Chondrocyte (in vitro differentiated cells): Measurements from ENCODE around the gene MRPS24. TPM values are rescaled to one million over a fixed set of nuclear protein-coding genes. Genes with fewer than 3 reads are reported as not detected.

Experiments used
- DNase-seq: peaks from one replicate; pipeline ENCODE4 v3.0.0; 2021; ENCODE audit warnings: mixed read lengths, low spot score
- H3K27ac Mint-ChIP-seq: one replicate; pipeline ENCODE4 v1.8.0; 2021; ENCODE audit warnings: mild to moderate bottlenecking, moderate library complexity, mixed read lengths; ENCODE audit not compliant: unreplicated experiment
- H3K27me3 Mint-ChIP-seq: 2 replicates; pipeline ENCODE4 v1.8.0; 2021; ENCODE audit warnings: low read depth, mixed read lengths
- H3K36me3 Mint-ChIP-seq: 2 replicates; pipeline ENCODE4 v1.8.0; 2021; ENCODE audit warnings: low read depth, mixed read lengths
- H3K4me1 Mint-ChIP-seq: 2 replicates; pipeline ENCODE4 v1.8.0; 2021; ENCODE audit warnings: low read depth, mild to moderate bottlenecking, mixed read lengths
- H3K4me3 Mint-ChIP-seq: one replicate; pipeline ENCODE4 v1.8.0; 2021; ENCODE audit warnings: mild to moderate bottlenecking, moderate library complexity, mixed read lengths; ENCODE audit not compliant: unreplicated experiment
- H3K9me3 Mint-ChIP-seq: 2 replicates; pipeline ENCODE4 v1.8.0; 2021; ENCODE audit warnings: low read depth, mixed read lengths
- CTCF ChIP-seq: fragments of 200-600 bp; sonication (generic); IDR thresholded peaks from 2 replicates; pipeline ENCODE4 v1.5.0; 2021; ENCODE audit warnings: antibody characterized with exemption, mild to moderate bottlenecking, moderate library complexity
- total RNA-seq: library from RNA; stranded (reverse); gene quantifications from 3 replicates; pipeline ENCODE4 v1.2.1, GENCODE V29; 2021

The MRPS24 gene
- total RNA-seq, 1 donor from 2014 or later: 70.2 TPM

DNA sequence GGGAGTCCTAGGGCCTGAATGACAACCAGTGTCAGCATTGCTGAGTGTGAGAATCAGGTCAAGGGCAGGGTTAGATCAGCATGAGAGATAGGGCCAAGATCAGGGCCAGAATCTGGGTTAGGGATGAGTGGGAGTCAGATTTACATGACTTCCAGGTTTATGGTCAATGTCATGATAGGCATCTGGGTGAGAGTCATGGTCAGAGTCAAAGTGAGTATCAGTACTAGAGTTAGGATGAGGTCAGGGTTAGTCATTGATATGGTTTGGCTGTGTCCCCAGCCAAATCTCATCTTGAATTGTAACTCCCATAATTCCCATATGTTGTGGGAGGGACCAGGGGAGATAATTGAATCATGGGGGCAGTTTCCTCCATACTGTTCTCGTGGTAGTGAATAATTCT, 12.3 kb downstream of the MRPS24 start:
- no peak for DNase-seq
- no peak overlapping the region for H3K4me3 Mint-ChIP-seq
- no peak for TF ChIP-seq CTCF
- no peaks in the 10 kb centered on the region for H3K4me1 Mint-ChIP-seq
- no peak overlapping the region for H3K27ac Mint-ChIP-seq
- H3K27me3 Mint-ChIP-seq: no peaks in the 10 kb centered on the region
- no peaks in the 10 kb centered on the region for H3K9me3 Mint-ChIP-seq
- H3K36me3 Mint-ChIP-seq: no peaks in the 10 kb centered on the region

DNA sequence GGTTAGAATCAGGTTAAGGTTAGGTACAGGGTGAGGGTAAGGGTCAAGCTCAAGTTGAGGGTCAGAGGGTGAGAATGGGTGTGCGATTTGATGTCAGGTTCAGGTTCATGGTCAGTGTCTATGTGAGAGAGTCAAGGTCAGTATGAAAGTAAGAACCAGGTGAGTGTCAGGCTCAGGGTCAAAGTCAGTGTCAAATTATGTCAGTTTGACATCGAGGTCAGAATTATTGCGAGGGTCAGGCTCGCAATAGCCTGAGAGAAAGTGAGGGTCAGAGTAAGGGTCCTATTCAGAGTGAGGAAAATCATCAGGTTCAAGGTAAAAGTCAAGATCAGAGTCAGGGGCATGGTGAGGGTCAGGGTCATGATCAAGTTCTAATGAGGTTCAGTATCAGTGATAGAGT, 13.0 kb downstream of the MRPS24 start:
- H3K36me3 Mint-ChIP-seq: no peaks in the 10 kb centered on the region
- no peak for DNase-seq
- H3K27ac Mint-ChIP-seq: no peak overlapping the region
- TF ChIP-seq CTCF: no peak
- H3K9me3 Mint-ChIP-seq: no peaks in the 10 kb centered on the region
- no peaks in the 10 kb centered on the region for H3K4me1 Mint-ChIP-seq
- no peaks in the 10 kb centered on the region for H3K27me3 Mint-ChIP-seq
- no peak overlapping the region for H3K4me3 Mint-ChIP-seq

DNA sequence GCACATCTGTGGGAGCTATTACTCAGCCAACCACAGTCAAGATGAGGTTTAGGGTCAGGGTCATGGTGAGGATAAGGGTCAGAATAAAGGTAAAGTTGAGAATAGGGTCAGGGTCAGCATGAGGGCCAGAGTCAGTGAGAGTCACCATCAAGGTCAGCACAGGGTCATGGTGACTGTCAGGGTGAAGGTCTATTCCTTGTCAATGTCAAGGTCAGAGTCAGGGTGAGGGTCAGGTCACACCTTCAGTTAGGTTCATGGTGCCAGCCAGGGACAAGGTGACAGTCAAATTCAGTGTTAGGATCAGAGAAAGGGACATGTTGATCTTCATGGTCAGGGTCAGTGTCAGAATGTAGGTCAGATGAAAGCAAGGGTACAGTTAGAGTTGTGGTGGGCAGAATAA, 14.1 kb downstream of the MRPS24 start:
- H3K9me3 Mint-ChIP-seq: no peaks in the 10 kb centered on the region

DNA sequence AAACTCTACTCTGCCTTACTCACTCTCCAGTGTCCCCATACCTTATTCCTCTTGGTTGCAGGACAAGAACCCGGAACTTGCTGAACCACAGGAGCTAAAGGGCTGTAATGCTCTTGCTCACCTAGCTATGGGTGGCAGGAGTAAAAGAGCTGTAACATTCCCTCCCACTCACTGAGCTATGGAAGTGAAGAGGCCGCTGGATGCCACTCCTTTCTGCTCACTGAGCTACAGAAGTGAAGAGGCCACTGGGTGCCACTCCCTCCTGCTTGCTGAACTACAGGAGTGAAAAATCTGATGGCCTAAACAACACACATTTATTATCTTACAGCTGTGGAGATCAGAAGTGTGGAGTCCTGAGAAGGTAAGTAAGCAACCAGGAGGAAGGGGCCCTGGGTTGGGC, 17.5 kb downstream of the MRPS24 start:
- Mint-ChIP-seq H3K36me3 (no peaks in the 10 kb centered on the region), H3K27me3 (peaks cover 2% of the 10 kb centered on the region), H3K4me3 (no peak overlapping the region), H3K27ac (no peak overlapping the region), H3K4me1 (no peaks in the 10 kb centered on the region), H3K9me3 (no peaks in the 10 kb centered on the region)
- DNase-seq: no peak
- TF ChIP-seq CTCF: no peak

More for the DNA sequence above, 14.1 kb downstream of the MRPS24 start:
- H3K4me1 Mint-ChIP-seq: no peaks in the 10 kb centered on the region
- H3K27ac Mint-ChIP-seq: peak overlapping the region; percentile 38
- H3K36me3 Mint-ChIP-seq: no peaks in the 10 kb centered on the region
- DNase-seq: no peak
- no peak overlapping the region for H3K4me3 Mint-ChIP-seq
- TF ChIP-seq CTCF: no peak
- H3K27me3 Mint-ChIP-seq: no peaks in the 10 kb centered on the region

DNA sequence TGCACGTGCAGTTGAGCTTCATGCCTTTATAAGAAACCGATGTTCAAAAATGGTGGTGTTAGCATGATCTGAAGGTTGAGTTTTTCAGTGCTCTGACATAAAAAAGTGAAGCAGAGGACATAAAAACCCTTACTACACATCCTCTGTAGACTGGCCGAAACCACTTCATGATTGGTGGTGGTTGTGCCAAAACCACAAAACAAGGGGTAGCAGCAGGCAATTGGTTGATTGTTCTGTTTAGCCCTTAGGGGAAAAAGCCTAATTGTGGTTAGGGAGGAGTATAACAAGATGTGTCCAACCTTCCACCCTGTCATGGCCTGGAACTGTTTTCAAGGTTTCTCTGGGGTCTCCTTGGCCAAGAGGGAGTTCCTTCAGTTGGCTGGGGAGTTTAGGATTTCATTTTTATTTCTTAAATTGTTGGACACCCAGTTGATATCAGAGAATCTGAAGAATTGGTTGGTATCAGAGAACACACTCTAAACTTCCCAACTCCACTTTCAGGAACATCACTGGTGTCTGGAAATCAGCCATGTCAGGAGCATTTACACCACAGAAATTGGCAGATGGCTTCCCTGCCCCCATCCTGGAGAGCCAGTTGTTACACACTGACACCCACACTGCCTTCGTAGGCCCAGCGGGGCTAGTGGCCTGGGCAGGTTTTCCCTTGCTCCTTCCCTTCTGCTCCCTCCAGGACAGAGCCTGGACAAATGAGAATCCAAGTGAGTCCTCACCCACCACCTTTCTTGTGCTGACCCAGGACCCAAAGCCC, 18.8 kb downstream of the MRPS24 start:
- Mint-ChIP-seq H3K9me3 (no peaks in the 10 kb centered on the region), H3K4me3 (no peak overlapping the region), H3K27ac (no peak overlapping the region), H3K27me3 (peaks cover 2% of the 10 kb centered on the region), H3K36me3 (no peaks in the 10 kb centered on the region), H3K4me1 (no peaks in the 10 kb centered on the region)
- no peak for DNase-seq
- no peak for TF ChIP-seq CTCF
